IPS-NIHi7 (cell line): Measurements from ENCODE around the gene SDR39U1.
A peak's percentile ranks its signal among the peaks of the same experiment; 100 is the strongest.

Experiments
- DNase-seq: peaks from one replicate; pipeline ENCODE4 v3.0.0; 2012; ENCODE audit warnings: mixed read lengths; ENCODE audit errors: extremely low spot score

The SDR39U1 gene

DNA sequence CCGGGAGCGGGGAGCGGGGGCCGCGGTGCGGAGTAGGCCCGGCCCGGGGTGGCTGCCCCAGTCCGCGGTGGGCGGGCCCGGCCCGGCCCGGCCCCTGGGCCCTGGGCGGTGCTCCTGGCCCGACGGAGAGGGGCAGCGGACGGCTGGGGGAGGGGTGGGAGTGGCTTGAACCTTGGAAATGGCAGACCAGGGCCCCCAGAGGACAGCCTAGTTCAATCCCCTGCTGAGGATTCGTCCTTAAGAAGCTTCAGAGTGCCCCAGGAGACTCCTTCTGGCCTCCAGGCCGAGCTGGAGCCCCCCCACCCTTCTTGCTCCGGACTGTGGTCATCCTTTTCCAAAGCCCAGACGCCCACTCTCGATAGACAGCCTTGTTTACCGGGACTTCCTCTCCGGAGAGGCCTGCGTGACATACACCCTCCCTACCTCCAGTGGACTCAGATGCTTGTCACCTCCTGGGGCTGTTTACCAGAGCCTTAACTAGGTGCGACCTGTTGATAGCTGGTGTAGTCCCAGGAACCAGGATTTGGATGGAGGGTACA is 12.4 kb downstream of the SDR39U1 start:
- peak; percentile 84 for DNase-seq

DNA sequence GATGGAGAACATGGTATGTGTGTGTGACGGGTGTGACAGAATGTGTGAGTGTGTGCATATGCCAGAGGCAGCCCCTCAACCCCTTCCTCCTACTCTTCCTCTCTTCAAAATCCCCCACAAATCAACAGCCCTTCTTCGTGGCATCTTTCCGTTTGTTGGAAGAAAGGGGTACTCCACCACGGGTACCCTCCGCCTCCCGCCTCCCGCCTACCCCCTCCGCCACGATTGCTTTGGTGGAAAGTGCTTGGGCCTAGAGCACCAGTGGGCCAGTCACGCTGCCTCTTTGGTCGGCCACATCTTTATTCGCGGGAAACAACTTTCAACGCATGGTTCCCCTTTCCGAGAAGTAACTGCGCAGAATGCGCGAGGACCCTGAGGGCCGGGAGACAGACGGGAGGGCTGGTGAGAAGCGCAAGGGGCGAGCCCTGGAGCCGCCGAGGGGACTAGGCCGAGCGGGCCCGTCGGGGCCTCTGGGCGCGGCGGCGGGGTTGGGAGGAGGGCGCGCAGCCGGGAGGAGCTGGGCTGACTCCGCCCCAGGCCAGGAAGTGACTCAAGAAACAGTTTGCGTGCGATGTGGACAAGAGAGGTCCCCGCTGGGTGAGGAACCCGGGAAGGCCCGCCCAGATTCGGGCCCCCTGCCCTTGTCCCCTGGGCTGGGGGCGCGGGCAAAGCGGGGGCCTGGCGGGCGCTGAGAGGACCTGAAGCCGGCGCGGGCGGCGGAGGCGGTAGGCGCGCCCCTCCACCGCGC is 13.0 kb downstream of the SDR39U1 start, which contains the start of the genes CBLN3 and KHNYN:
Gene CBLN3 (minus strand): TSS at position 274 of the 748 bp plus-strand sequence. CDS start 614 bp downstream, outside the sequence.
Gene KHNYN (plus strand): TSS at position 560 of the 748 bp plus-strand sequence. CDS start 777 bp downstream, outside the sequence.
- DNase-seq = peak; percentile 95

DNA sequence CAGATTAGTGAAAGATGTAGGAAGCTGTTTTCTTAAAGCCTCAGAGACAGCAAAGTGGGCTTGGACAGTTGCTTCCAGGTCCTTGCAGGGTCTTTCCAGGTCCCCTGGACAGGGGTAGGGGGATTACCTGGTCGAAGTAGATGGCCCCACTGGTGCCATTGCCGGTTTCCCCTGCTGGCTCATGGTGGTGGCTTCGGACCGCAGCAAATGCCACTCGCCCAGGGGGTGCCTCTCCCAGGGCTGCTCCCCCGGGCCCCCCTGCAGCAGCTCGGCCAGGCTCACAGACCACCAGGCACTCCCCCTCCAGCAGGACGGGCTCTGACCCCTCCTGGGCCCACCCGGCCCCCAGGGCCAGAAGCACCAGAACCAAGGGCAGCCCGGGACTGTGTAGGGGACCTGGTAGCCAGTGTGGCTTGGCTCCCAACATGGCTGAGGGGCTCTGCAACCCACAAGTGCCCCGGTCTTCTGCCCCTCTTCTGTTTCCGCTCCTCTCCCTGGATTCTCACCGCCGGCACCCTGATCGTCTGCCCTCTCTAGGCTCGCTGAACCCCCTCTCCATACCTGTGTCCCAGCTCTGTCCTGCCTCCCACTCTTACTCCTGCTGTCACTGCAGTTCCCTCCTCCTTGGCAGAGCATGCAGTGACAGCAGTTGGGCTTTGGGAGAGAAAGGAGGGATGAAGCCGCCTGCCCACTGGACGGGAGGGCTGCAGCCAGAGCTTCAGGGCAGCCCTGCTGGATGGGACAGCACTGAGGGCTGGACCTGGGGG is 13.8 kb downstream of the SDR39U1 start:
- no peak for DNase-seq

GRCh38 chr14:24427537-24428508 is 14.8 kb downstream of the SDR39U1 start:
- DNase-seq = no peak

DNA sequence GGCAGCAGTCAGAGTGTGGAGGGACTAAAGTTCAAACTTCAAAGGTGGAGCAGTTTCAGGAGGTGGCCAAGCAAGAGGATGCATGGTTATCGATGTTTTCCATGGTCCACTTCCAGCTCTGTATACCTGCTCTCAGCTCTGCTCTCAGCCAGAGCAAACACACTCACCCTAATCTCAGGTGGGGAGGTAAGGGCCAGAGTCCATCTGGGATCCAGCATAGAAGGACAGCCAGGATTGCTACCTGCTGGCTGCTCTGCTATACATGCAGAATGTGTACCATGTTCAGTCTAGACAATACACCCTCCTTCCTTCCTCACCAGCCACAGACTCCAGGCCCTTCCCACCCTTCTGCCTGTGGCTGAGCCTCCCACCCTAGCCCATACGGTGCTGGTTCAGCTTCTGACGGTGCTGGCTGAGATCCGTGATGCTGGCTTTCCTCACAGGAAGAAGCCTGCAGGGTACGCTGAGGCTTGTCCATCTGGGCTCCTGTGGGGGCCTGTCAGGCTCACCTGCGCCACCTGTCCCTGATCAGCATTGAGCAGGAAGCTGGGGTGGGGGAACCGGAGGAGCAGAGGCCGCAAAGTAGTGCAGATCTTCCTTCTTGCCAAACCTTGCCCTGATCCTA is 15.6 kb downstream of the SDR39U1 start:
- DNase-seq = peak; percentile 62

GRCh38 chr14:24426150-24426911 is 16.2 kb downstream of the SDR39U1 start:
- peak; percentile 6 for DNase-seq

- no peak for DNase-seq
Measured at GRCh38 chr14:24425704-24426103, 16.9 kb downstream of the SDR39U1 start.

GRCh38 chr14:24422694-24423601 is 19.6 kb downstream of the SDR39U1 start:
- no peak for DNase-seq

DNA sequence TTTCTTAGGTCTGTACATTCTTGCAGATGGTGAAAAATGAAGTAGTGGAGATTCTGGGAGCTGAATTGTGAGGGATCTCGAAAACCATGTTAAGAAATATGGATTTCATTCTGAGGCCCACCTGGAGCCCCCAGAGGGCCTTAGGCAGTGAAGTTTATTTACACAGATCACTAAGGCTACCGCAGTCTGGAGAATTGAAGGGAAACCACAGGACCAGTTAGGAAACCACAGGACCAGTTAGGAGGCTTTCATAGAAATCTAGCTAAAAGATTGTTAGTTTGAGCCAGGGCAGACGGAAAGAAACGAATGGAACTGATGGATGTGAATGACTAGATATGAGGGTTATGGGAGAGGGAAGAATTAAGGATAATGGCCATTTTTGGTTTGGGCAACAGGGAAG is 20.3 kb downstream of the SDR39U1 start:
- DNase-seq = no peak

DNA sequence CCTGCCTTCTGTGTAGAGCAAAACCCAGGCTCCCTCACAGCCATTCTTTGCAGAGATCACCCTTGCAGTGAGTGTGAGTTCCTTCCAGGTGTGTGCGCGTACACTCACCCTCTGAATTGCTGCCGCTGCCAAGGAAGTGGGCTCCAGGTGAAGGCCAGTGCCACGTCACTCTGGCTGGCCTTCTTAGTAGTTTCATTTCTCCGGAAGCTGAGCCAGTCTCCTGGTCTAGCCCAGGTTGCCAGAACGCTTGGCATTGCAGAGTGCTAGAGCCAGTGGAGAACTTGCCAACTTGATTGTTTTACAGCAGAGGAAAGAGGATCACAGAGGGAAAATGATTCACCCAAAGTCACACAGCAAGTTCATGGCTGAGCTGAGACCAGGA is 24.1 kb downstream of the SDR39U1 start:
- no peak for DNase-seq

- no peak for DNase-seq
Measured at GRCh38 chr14:24417832-24418491, 24.6 kb downstream of the SDR39U1 start.

GRCh38 chr14:24416932-24417619 is 25.5 kb downstream of the SDR39U1 start:
- no peak for DNase-seq

- no peak for DNase-seq
Measured at GRCh38 chr14:24416254-24416931, 26.2 kb downstream of the SDR39U1 start.

DNA sequence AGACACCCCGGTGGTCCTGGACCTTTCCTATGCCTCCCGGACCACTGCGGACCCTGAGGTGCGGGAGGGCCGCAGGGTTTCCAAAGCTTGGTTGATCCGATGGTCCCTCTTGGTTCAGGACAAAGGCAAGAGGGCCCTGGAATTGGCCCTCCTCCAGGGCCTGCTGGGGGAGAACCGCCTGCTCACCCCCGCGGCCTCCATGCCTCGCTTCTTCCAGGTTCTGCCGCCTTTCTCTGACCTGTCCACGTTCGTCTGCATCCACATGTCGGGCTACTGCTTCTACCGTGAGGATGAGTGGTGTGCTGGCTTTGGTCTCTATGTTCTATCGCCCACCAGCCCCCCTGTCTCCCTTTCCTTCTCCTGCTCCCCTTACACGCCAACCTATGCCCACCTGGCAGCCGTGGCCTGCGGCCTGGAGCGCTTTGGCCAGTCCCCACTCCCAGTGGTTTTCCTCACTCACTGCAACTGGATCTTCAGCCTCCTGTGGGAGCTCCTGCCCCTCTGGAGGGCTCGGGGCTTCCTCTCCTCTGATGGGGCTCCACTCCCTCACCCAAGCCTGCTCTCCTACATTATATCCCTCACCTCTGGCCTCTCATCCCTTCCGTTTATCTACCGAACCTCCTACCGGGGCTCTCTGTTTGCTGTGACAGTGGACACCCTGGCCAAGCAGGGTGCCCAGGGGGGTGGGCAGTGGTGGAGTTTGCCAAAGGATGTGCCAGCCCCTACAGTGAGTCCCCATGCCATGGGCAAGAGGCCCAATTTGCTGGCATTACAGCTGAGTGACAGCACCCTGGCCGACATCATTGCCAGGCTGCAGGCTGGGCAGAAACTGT is 26.9 kb downstream of the SDR39U1 start:
- DNase-seq = no peak

- DNase-seq = no peak
Measured at GRCh38 chr14:24414732-24415420, 27.7 kb downstream of the SDR39U1 start.

GRCh38 chr14:24414077-24414476 is 28.5 kb downstream of the SDR39U1 start:
- no peak for DNase-seq
